Panc1 (cell line): Measurements from ENCODE around the gene HORMAD1.

Experiments used
- POLR2AphosphoS5 ChIP-seq: IDR thresholded peaks from 2 replicates; pipeline ENCODE4 v1.6.1; 2012; ENCODE audit warnings: mild to moderate bottlenecking, low read depth, low read length, moderate library complexity
- SIN3A ChIP-seq: IDR thresholded peaks from 2 replicates; pipeline ENCODE4 v1.6.1; 2012; ENCODE audit warnings: low read depth, mild to moderate bottlenecking, low read length, moderate library complexity, borderline replicate concordance; ENCODE audit not compliant: insufficient read depth
- TF ChIP-seq, protein P1 (sequence below): fragments of 450-650 bp; IDR thresholded peaks from 2 replicates; pipeline ENCODE4 v1.5.1; 2017; ENCODE audit warnings: mild to moderate bottlenecking
- TF ChIP-seq, protein P2 (sequence below), 2 experiments: IDR thresholded peaks; 2 replicates each; pipeline ENCODE4 v1.6.1; 2011 to 2012; ENCODE audit warnings: low read depth in 2 of 2, control low read depth in 1 of 2, low read length in 1 of 2, mild to moderate bottlenecking in 1 of 2, moderate library complexity in 1 of 2; ENCODE audit not compliant: insufficient read depth in 1 of 2

GRCh38 chr1:150762552-150762951 is 41.9 kb upstream of the HORMAD1 start:
- TF ChIP-seq, protein P1, sequence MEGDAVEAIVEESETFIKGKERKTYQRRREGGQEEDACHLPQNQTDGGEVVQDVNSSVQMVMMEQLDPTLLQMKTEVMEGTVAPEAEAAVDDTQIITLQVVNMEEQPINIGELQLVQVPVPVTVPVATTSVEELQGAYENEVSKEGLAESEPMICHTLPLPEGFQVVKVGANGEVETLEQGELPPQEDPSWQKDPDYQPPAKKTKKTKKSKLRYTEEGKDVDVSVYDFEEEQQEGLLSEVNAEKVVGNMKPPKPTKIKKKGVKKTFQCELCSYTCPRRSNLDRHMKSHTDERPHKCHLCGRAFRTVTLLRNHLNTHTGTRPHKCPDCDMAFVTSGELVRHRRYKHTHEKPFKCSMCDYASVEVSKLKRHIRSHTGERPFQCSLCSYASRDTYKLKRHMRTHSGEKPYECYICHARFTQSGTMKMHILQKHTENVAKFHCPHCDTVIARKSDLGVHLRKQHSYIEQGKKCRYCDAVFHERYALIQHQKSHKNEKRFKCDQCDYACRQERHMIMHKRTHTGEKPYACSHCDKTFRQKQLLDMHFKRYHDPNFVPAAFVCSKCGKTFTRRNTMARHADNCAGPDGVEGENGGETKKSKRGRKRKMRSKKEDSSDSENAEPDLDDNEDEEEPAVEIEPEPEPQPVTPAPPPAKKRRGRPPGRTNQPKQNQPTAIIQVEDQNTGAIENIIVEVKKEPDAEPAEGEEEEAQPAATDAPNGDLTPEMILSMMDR, result no peak
- TF ChIP-seq, protein P2, sequence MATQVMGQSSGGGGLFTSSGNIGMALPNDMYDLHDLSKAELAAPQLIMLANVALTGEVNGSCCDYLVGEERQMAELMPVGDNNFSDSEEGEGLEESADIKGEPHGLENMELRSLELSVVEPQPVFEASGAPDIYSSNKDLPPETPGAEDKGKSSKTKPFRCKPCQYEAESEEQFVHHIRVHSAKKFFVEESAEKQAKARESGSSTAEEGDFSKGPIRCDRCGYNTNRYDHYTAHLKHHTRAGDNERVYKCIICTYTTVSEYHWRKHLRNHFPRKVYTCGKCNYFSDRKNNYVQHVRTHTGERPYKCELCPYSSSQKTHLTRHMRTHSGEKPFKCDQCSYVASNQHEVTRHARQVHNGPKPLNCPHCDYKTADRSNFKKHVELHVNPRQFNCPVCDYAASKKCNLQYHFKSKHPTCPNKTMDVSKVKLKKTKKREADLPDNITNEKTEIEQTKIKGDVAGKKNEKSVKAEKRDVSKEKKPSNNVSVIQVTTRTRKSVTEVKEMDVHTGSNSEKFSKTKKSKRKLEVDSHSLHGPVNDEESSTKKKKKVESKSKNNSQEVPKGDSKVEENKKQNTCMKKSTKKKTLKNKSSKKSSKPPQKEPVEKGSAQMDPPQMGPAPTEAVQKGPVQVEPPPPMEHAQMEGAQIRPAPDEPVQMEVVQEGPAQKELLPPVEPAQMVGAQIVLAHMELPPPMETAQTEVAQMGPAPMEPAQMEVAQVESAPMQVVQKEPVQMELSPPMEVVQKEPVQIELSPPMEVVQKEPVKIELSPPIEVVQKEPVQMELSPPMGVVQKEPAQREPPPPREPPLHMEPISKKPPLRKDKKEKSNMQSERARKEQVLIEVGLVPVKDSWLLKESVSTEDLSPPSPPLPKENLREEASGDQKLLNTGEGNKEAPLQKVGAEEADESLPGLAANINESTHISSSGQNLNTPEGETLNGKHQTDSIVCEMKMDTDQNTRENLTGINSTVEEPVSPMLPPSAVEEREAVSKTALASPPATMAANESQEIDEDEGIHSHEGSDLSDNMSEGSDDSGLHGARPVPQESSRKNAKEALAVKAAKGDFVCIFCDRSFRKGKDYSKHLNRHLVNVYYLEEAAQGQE (IDR thresholded peaks at IDR 0.05; ENCODE audit: insufficient read depth in 1 of 2, low read depth in 2 of 2, low read length in 1 of 2), result no peak
- TF ChIP-seq POLR2AphosphoS5, result no peak
- TF ChIP-seq SIN3A, result no peak
